H1 (cell line): ENCODE measurements around the gene MGAT4D. TPM values are rescaled to one million over a fixed set of nuclear protein-coding genes. Genes with fewer than 3 reads are reported as not detected.

Source experiments
- CTCF ChIA-PET: fragments of 300-600 bp; sonication (Branson Sonifier 250); formaldehyde crosslinking; loops from one replicate; lab custom pipeline; 2021; ENCODE audit not compliant: partially characterized antibody; lab: Charles Lee
- POLR2A ChIA-PET: fragments of 300-600 bp; sonication (Branson Sonifier 250); formaldehyde crosslinking; loops from one replicate; lab custom pipeline; 2021; ENCODE audit warnings: inconsistent platforms; ENCODE audit not compliant: partially characterized antibody; lab: Charles Lee
- DNase-seq, 2 experiments: peaks; one replicate each; pipeline versions ENCODE4 v3.0.0 to v3.0.0-alpha.2; 2010 to 2022; ENCODE audit warnings: low spot score in 2 of 2, low read depth in 1 of 2, mixed read lengths in 1 of 2
- FAIRE-seq: peaks from 2 replicates; lab custom pipeline; 2011; peaks lifted over from hg19 to GRCh38; lab: Jason Lieb, UNC
- H2AFZ ChIP-seq: 2 replicates; pipeline ENCODE4 v1.8.1; 2012; ENCODE audit warnings: low read length, inconsistent platforms
- H2AK5ac ChIP-seq: 2 replicates; pipeline ENCODE4 v1.6.1; 2013; ENCODE audit warnings: low read depth, low read length
- H2BK120ac ChIP-seq: replicated peaks from 2 replicates; pipeline ENCODE3; 2013; ENCODE audit warnings: low read depth, low read length, inconsistent platforms
- H2BK12ac ChIP-seq: 2 replicates; pipeline ENCODE4 v1.6.1; 2013; ENCODE audit warnings: low read depth, low read length
- H2BK15ac ChIP-seq: 2 replicates; pipeline ENCODE4 v1.6.1; 2013; ENCODE audit warnings: low read length
- H2BK20ac ChIP-seq: 2 replicates; pipeline ENCODE4 v1.6.1; 2013; ENCODE audit warnings: low read length
- H2BK5ac ChIP-seq: 2 replicates; pipeline ENCODE4 v1.6.1; 2013; ENCODE audit warnings: low read depth, low read length
- H3K14ac ChIP-seq: 2 replicates; pipeline ENCODE4 v1.6.1; 2013; ENCODE audit warnings: inconsistent platforms; ENCODE audit not compliant: insufficient read length
- H3K18ac ChIP-seq: 2 replicates; pipeline ENCODE4 v1.6.1; 2013; ENCODE audit warnings: low read length; ENCODE audit errors: extremely low read depth
- H3K23ac ChIP-seq: 2 replicates; pipeline ENCODE4 v1.6.1; 2013; ENCODE audit warnings: inconsistent platforms; ENCODE audit not compliant: insufficient read length
- H3K23me2 ChIP-seq: 2 replicates; pipeline ENCODE4 v1.6.1; 2013; ENCODE audit warnings: low read depth, low read length
- H3K27ac ChIP-seq: 2 replicates; pipeline ENCODE4 v1.6.1; 2011; ENCODE audit warnings: low read depth, low read length, inconsistent platforms
- H3K27me3 ChIP-seq, 4 experiments: replicated peaks in 1 of 4; 1 replicate in 1 of 4; 2 replicates in 3 of 4; pipeline versions ENCODE4 v1.6.1 to v1.8.1; 2011 to 2013; ENCODE audit warnings: low read length in 3 of 4, mild to moderate bottlenecking in 3 of 4, inconsistent platforms in 2 of 4, mixed read lengths in 2 of 4, moderate library complexity in 1 of 4; ENCODE audit not compliant: control insufficient read depth in 3 of 4, insufficient read depth in 3 of 4; ENCODE audit errors: extremely low read depth in 1 of 4
- H3K36me3 ChIP-seq, 4 experiments: 2 replicates each; pipeline versions ENCODE4 v1.6.1 to v1.8.1; 2011 to 2013; ENCODE audit warnings: mild to moderate bottlenecking in 4 of 4, low read length in 3 of 4, moderate library complexity in 2 of 4, control low read depth in 1 of 4, inconsistent platforms in 1 of 4; ENCODE audit not compliant: insufficient read depth in 4 of 4, control insufficient read depth in 2 of 4
- H3K4ac ChIP-seq: replicated peaks from 2 replicates; pipeline ENCODE3; 2013; ENCODE audit warnings: low read length, low read depth, mixed read lengths, inconsistent platforms; ENCODE audit not compliant: insufficient read length
- H3K4me1 ChIP-seq, 4 experiments: replicated peaks in 1 of 4; 1 replicate in 1 of 4; 2 replicates in 3 of 4; pipeline versions ENCODE4 v1.6.1 to v1.8.1; 2011 to 2013; ENCODE audit warnings: low read length in 3 of 4, inconsistent platforms in 2 of 4, mixed read lengths in 1 of 4; ENCODE audit not compliant: insufficient read depth in 4 of 4, control insufficient read depth in 3 of 4
- H3K4me2 ChIP-seq, 2 experiments: 2 replicates each; pipeline versions ENCODE4 v1.6.1 to v1.8.1; 2011 to 2013; ENCODE audit warnings: low read depth in 2 of 2, low read length in 2 of 2, control low read depth in 1 of 2, inconsistent platforms in 1 of 2, mild to moderate bottlenecking in 1 of 2; ENCODE audit not compliant: insufficient read depth in 1 of 2
- H3K4me3 ChIP-seq, 4 experiments: fragments of 200-600, 300-600 bp in 1 of 4; sonication (generic), shearing (Covaris generic), sonication (Bioruptor Twin) in 1 of 4; 2 replicates each; pipeline versions ENCODE4 v1.5.1 to v1.8.1; 2011 to 2016; ENCODE audit warnings: low read length in 4 of 4, low read depth in 3 of 4, control low read depth in 2 of 4, inconsistent platforms in 2 of 4, mild to moderate bottlenecking in 2 of 4, mixed read lengths in 1 of 4, moderate library complexity in 1 of 4; ENCODE audit not compliant: insufficient read depth in 2 of 4; ENCODE audit errors: extremely low read depth in 1 of 4
- H3K56ac ChIP-seq: replicated peaks from 2 replicates; pipeline ENCODE3; 2013; ENCODE audit warnings: low read depth, mild to moderate bottlenecking, mixed read lengths, low read length, inconsistent platforms; ENCODE audit not compliant: insufficient read length
- H3K79me1 ChIP-seq: 2 replicates; pipeline ENCODE4 v1.6.1; 2013; ENCODE audit warnings: low read depth, low read length, control low read depth
- H3K79me2 ChIP-seq, 2 experiments: 2 replicates each; pipeline versions ENCODE4 v1.6.1 to v1.8.1; 2012 to 2013; ENCODE audit warnings: low read length in 2 of 2, mild to moderate bottlenecking in 2 of 2, inconsistent platforms in 1 of 2; ENCODE audit not compliant: insufficient read depth in 2 of 2, control insufficient read depth in 1 of 2
- H3K9ac ChIP-seq, 4 experiments: replicated peaks in 1 of 4; 1 replicate in 1 of 4; 2 replicates in 3 of 4; pipeline versions ENCODE4 v1.6.1 to v1.8.1; 2011 to 2013; ENCODE audit warnings: low read depth in 3 of 4, low read length in 3 of 4, control low read depth in 2 of 4, mild to moderate bottlenecking in 2 of 4, moderate library complexity in 2 of 4, inconsistent platforms in 1 of 4; ENCODE audit errors: extremely low read depth in 1 of 4
- H3K9me3 ChIP-seq, 2 experiments: 2 replicates each; pipeline versions ENCODE4 v1.6.1 to v1.8.1; 2012 to 2013; ENCODE audit warnings: mild to moderate bottlenecking in 2 of 2, moderate library complexity in 2 of 2, control low read depth in 1 of 2, inconsistent platforms in 1 of 2, low read depth in 1 of 2, low read length in 1 of 2, mixed read lengths in 1 of 2; ENCODE audit not compliant: insufficient read depth in 2 of 2
- H4K20me1 ChIP-seq, 2 experiments: replicated peaks in 1 of 2; 2 replicates each; pipeline versions ENCODE3 to v1.8.1; 2011 to 2013; ENCODE audit warnings: inconsistent platforms in 2 of 2, low read length in 2 of 2, mild to moderate bottlenecking in 1 of 2; ENCODE audit not compliant: insufficient read depth in 2 of 2, control insufficient read depth in 1 of 2
- H4K5ac ChIP-seq: 2 replicates; pipeline ENCODE4 v1.6.1; 2013; ENCODE audit warnings: low read length, low read depth, mixed read lengths, inconsistent platforms; ENCODE audit not compliant: insufficient read length
- H4K8ac ChIP-seq: 2 replicates; pipeline ENCODE4 v1.8.0; 2013; ENCODE audit warnings: mild to moderate bottlenecking, moderate library complexity, low read length, inconsistent platforms; ENCODE audit not compliant: insufficient read depth; ENCODE audit errors: extremely low read depth
- H4K91ac ChIP-seq: replicated peaks from 2 replicates; pipeline ENCODE3; 2013; ENCODE audit warnings: low read length, mixed read lengths, inconsistent platforms; ENCODE audit not compliant: insufficient read length
- ASH2L ChIP-seq: fragments of 200-600, 300-600 bp; sonication (generic); IDR thresholded peaks from one replicate; pipeline ENCODE4 v1.7.1; 2017; ENCODE audit warnings: low read length
- BACH1 ChIP-seq: IDR thresholded peaks from 2 replicates; pipeline ENCODE4 v1.6.1; 2012; ENCODE audit warnings: low read length, improper control_type of control experiment
- CTBP2 ChIP-seq: IDR thresholded peaks from 2 replicates; pipeline ENCODE4 v1.7.0; 2011; ENCODE audit warnings: borderline replicate concordance, mild to moderate bottlenecking, moderate library complexity, mixed read lengths, low read length; ENCODE audit not compliant: insufficient read depth, insufficient read length
- EGR1 ChIP-seq: IDR thresholded peaks from 2 replicates; pipeline ENCODE4 v1.6.1; 2011; ENCODE audit warnings: low read depth, low read length, borderline replicate concordance
- EZH2 ChIP-seq: fragments of 200-600 bp; sonication (generic); IDR thresholded peaks from 2 replicates; pipeline ENCODE4 v1.7.1; 2012; ENCODE audit warnings: low read depth, mild to moderate bottlenecking, moderate library complexity, low read length, inconsistent platforms; ENCODE audit not compliant: severe bottlenecking
- HDAC2 ChIP-seq, 2 experiments: fragments of 300-600 bp in 1 of 2; sonication (generic) in 1 of 2; IDR thresholded peaks; 2 replicates each; pipeline ENCODE4 v1.6.1; 2011 to 2012; ENCODE audit warnings: low read depth in 2 of 2, low read length in 2 of 2, mild to moderate bottlenecking in 2 of 2, moderate library complexity in 2 of 2, borderline replicate concordance in 1 of 2, inconsistent platforms in 1 of 2
- NANOG ChIP-seq: IDR thresholded peaks from 2 replicates; pipeline ENCODE4 v1.6.1; 2011; ENCODE audit warnings: low read length, low read depth, mild to moderate bottlenecking, inconsistent platforms; ENCODE audit not compliant: insufficient read depth, poor library complexity, severe bottlenecking
- RAD21 ChIP-seq, 2 experiments: IDR thresholded peaks in 1 of 2; conservative IDR thresholded peaks in 1 of 2; 2 replicates each; pipeline ENCODE4 v1.6.1; 2011; ENCODE audit warnings: low read depth in 2 of 2, low read length in 2 of 2, improper control_type of control experiment in 1 of 2, inconsistent platforms in 1 of 2, mild to moderate bottlenecking in 1 of 2, moderate library complexity in 1 of 2
- RBBP5 ChIP-seq: IDR thresholded peaks from 2 replicates; pipeline ENCODE4 v1.7.1; 2012; ENCODE audit warnings: low read depth, mild to moderate bottlenecking, inconsistent platforms, low read length, moderate library complexity, borderline replicate concordance
- TEAD4 ChIP-seq: IDR thresholded peaks from 2 replicates; pipeline ENCODE4 v1.6.1; 2012; ENCODE audit warnings: low read depth, low read length, inconsistent platforms, mixed read lengths
- WGBS, 2 experiments: shearing (Covaris generic) in 1 of 2; methylation state at CpG; one replicate each; pipeline versions ENCODE4 v1.1.6 to v1.1.7; 2013 to 2015; ENCODE audit warnings: low lambda C conversion rate in 2 of 2, mixed read lengths in 2 of 2, inconsistent platforms in 1 of 2, low coverage in 1 of 2, missing lambda C conversion rate in 1 of 2; ENCODE audit not compliant: insufficient replicate concordance in 2 of 2, insufficient coverage in 1 of 2, insufficient read length in 1 of 2; ENCODE audit errors: extremely low coverage in 1 of 2, missing lambda C conversion rate in 1 of 2; 5-methylcytosine and 5-hydroxymethylcytosine counted together
- polyA plus RNA-seq, 7 experiments: library from polyadenylated mRNA; depleted of rRNA in 3 of 7; stranded (reverse) in 5 of 7; unstranded in 2 of 7; fragments of >200 nt in 5 of 7; fragments of 200-250 nt in 2 of 7; gene quantifications; 1 replicate in 5 of 7; 2 replicates in 1 of 7; 4 replicates in 1 of 7; pipeline versions ENCODE4 v1.2.1 to v1.2.3, GENCODE V29; 2011 to 2013; ENCODE audit warnings: missing spikeins in 2 of 7, mixed read lengths in 2 of 7
- total RNA-seq: library from RNA; stranded (reverse); fragmentation: NEBNext Ultra II Directional; extraction: Animal tissue kit (Norgen Biotek cat#: 25700); gene quantifications from 2 replicates; pipeline ENCODE4 v1.2.1, GENCODE V29; 2021

MGAT4D gene
- total and polyA plus RNA-seq, 2 of the 8 experiments (the other 6 are each of a cell fraction or from before 2014, with no cell fraction given): not detected

- no peak overlapping the region for H3K9ac ChIP-seq
- no peaks in the 10 kb centered on the region for H3K9me3 ChIP-seq
- no peak overlapping the region for H4K5ac ChIP-seq
- no peak overlapping the region for H3K4me3 ChIP-seq
- H2BK12ac ChIP-seq: no peak overlapping the region
- H3K27me3 ChIP-seq: no peaks in the 10 kb centered on the region
- no peak overlapping the region for H2BK120ac ChIP-seq
- peak overlapping the region; percentile 39; the same call in 1 of the 2 replicates for H3K18ac ChIP-seq
- CTCF ChIA-PET: interaction anchor here (0.6 to 1.0 kb wide), 3 partner anchors 19 to 979 kb away, joined by 3 to 6 read pairs (median 5); no protein-coding TSS in a partner anchor
- H2AFZ ChIP-seq: peak overlapping the region; percentile 86
- H4K91ac ChIP-seq: no peak overlapping the region
- no peak overlapping the region for H3K56ac ChIP-seq
- no peak overlapping the region for H3K4ac ChIP-seq
- no peak overlapping the region for H2BK20ac ChIP-seq
- no peaks in the 10 kb centered on the region for H3K36me3 ChIP-seq
- POLR2A ChIA-PET: no interaction called here
- no peak overlapping the region for H3K14ac ChIP-seq
- H3K27ac ChIP-seq: no peak overlapping the region
- H3K4me1 ChIP-seq: peaks cover 0 to 3% (median under 1%) of the 10 kb centered on the region in 4 experiments; a peak in 2 of 7 replicates
- no peak overlapping the region for H3K23ac ChIP-seq
- H4K20me1 ChIP-seq: no peaks in the 10 kb centered on the region
- H3K79me2 ChIP-seq: no peaks in the 10 kb centered on the region
- peak in 1 of 2 experiments; percentile 58 for DNase-seq
- peak overlapping the region; percentile 21 to 35; a peak in 1 of 4 replicates for H3K4me2 ChIP-seq
- H2AK5ac ChIP-seq: no peak overlapping the region
- 74% methylated on average over 27 of the region's 27 CpGs; no CpG with 5 or more reads in 1 of the 2 experiments for WGBS, 2 experiments
- H3K79me1 ChIP-seq: no peaks in the 10 kb centered on the region
- no peak for FAIRE-seq
- no peak overlapping the region for H2BK15ac ChIP-seq
- peak overlapping the region; percentile 91 for H4K8ac ChIP-seq
- no peak overlapping the region for H2BK5ac ChIP-seq
- no peaks in the 10 kb centered on the region for H3K23me2 ChIP-seq
- no peak for TF ChIP-seq RAD21 (IDR thresholded peaks at IDR 0.05 in 1 of 2, conservative IDR thresholded peaks at IDR 0.05 in 1 of 2; ENCODE audit: low read depth in 2 of 2, low read length in 2 of 2)
- no peak for TF ChIP-seq TEAD4
- no peak for TF ChIP-seq ASH2L
- no peak for TF ChIP-seq BACH1
- TF ChIP-seq CTBP2: no peak
- TF ChIP-seq RBBP5: no peak
- no peak for TF ChIP-seq NANOG
- no peak for TF ChIP-seq HDAC2 (IDR thresholded peaks at IDR 0.05; ENCODE audit: borderline replicate concordance in 1 of 2, low read depth in 2 of 2, low read length in 2 of 2)
- no peak for TF ChIP-seq EZH2
- TF ChIP-seq EGR1: no peak
Observed at GRCh38 chr4:140469791-140470733, 28.0 kb downstream of the MGAT4D start.
